Endothelial cell of umbilical vein (primary cell): ENCODE results near the gene CDKN1C. TPM values are rescaled to one million over a fixed set of nuclear protein-coding genes. Genes with fewer than 3 reads are reported as not detected.

Experiments used
- BruUV-seq: library from RNA; stranded (reverse); fragments of 400-500 nt; replicated peaks from 2 replicates; lab custom pipeline; 2021; lab: Mats Ljungman, UMichigan
- CTCF ChIA-PET: fragments of 300-600, 350-600 bp; sonication (Branson Sonifier 250); formaldehyde crosslinking; loops from one replicate; lab custom pipeline; 2021; ENCODE audit warnings: antibody characterized with exemption, inconsistent platforms; lab: Charles Lee
- POLR2A ChIA-PET: fragments of 300-600, 350-600 bp; sonication (Branson Sonifier 250); formaldehyde crosslinking; loops from one replicate; lab custom pipeline; 2021; ENCODE audit warnings: antibody characterized with exemption, inconsistent platforms; lab: Charles Lee
- DNase-seq: peaks from one replicate; pipeline ENCODE4 v3.0.0-alpha.2; 2011; ENCODE audit warnings: low read depth, low spot score
- FAIRE-seq: peaks from 2 replicates; lab custom pipeline; 2011; peaks lifted over from hg19 to GRCh38; lab: Jason Lieb, UNC
- H2AFZ ChIP-seq: 2 replicates; pipeline ENCODE4 v1.6.0; 2012; ENCODE audit warnings: low read depth, low read length, control low read depth, inconsistent platforms
- H3K27ac ChIP-seq: 2 replicates; pipeline ENCODE4 v1.5.1; 2011; ENCODE audit warnings: low read depth, mild to moderate bottlenecking, control low read depth, low read length, moderate library complexity; ENCODE audit not compliant: insufficient read depth
- H3K27me3 ChIP-seq, 2 experiments: 2 replicates each; pipeline versions ENCODE4 v1.6.0 to v1.6.1; 2011; ENCODE audit warnings: low read length in 2 of 2, mixed read lengths in 1 of 2; ENCODE audit not compliant: control insufficient read depth in 2 of 2, insufficient read depth in 2 of 2
- H3K36me3 ChIP-seq, 2 experiments: 2 replicates in 1 of 2; 3 replicates in 1 of 2; pipeline ENCODE4 v1.5.1; 2011; ENCODE audit warnings: low read length in 2 of 2, mild to moderate bottlenecking in 1 of 2, moderate library complexity in 1 of 2; ENCODE audit not compliant: control insufficient read depth in 2 of 2, insufficient read depth in 2 of 2; ENCODE audit errors: extremely low read depth in 1 of 2
- H3K4me1 ChIP-seq: 3 replicates; pipeline ENCODE4 v1.5.1; 2011; ENCODE audit warnings: mild to moderate bottlenecking, low read length; ENCODE audit not compliant: control insufficient read depth, insufficient read depth; ENCODE audit errors: extremely low read depth
- H3K4me2 ChIP-seq: 2 replicates; pipeline ENCODE4 v1.6.1; 2011; ENCODE audit warnings: low read length, control low read depth, mixed read lengths; ENCODE audit not compliant: insufficient read depth
- H3K4me3 ChIP-seq, 3 experiments: fragments of 200-600 bp in 1 of 3; sonication (generic), shearing (Covaris generic) in 1 of 3; replicated peaks in 1 of 3; 2 replicates each; pipeline ENCODE4 v1.5.1; 2011 to 2016; ENCODE audit warnings: control low read depth in 3 of 3, low read length in 3 of 3, mild to moderate bottlenecking in 2 of 3, inconsistent platforms in 1 of 3, low read depth in 1 of 3, moderate library complexity in 1 of 3; ENCODE audit not compliant: insufficient read depth in 1 of 3
- H3K79me2 ChIP-seq: 2 replicates; pipeline ENCODE4 v1.6.0; 2012; ENCODE audit warnings: low read length, inconsistent platforms; ENCODE audit not compliant: control insufficient read depth, insufficient read depth
- H3K9ac ChIP-seq: replicated peaks from 2 replicates; pipeline ENCODE3; 2011; ENCODE audit warnings: low read length, control low read depth; ENCODE audit not compliant: insufficient read depth; ENCODE audit errors: extremely low read depth
- H3K9me1 ChIP-seq: replicated peaks from 3 replicates; pipeline ENCODE4 v1.6.0; 2011; ENCODE audit warnings: mild to moderate bottlenecking, low read length; ENCODE audit not compliant: control insufficient read depth, insufficient read depth; ENCODE audit errors: extremely low read depth
- H3K9me3 ChIP-seq: replicated peaks from 2 replicates; pipeline ENCODE4 v1.5.1; 2012; ENCODE audit warnings: low read length, inconsistent platforms; ENCODE audit not compliant: control insufficient read depth, insufficient read depth
- H4K20me1 ChIP-seq: replicated peaks from 2 replicates; pipeline ENCODE3; 2011; ENCODE audit warnings: mild to moderate bottlenecking, low read length; ENCODE audit not compliant: control insufficient read depth, insufficient read depth; ENCODE audit errors: extremely low read depth
- CTCF ChIP-seq, 2 donors: IDR thresholded peaks; 1 replicate in 1 of 2; 2 replicates in 1 of 2; pipeline ENCODE4 v1.5.1; 2011; ENCODE audit warnings: low read length in 2 of 2, mild to moderate bottlenecking in 2 of 2, moderate library complexity in 2 of 2, control low read depth in 1 of 2, inconsistent platforms in 1 of 2, low read depth in 1 of 2; ENCODE audit not compliant: insufficient read depth in 1 of 2; ENCODE audit errors: extremely low read depth in 1 of 2
- EZH2 ChIP-seq: IDR thresholded peaks from 2 replicates; pipeline ENCODE4 v1.6.1; 2012; ENCODE audit warnings: borderline replicate concordance, low read depth, mild to moderate bottlenecking, moderate library complexity, low read length, inconsistent platforms; ENCODE audit not compliant: severe bottlenecking
- FOS ChIP-seq: IDR thresholded peaks from 2 replicates; pipeline ENCODE4 v1.6.1; 2011; ENCODE audit warnings: mild to moderate bottlenecking, low read length, moderate library complexity, borderline replicate concordance; ENCODE audit not compliant: insufficient read depth
- GATA2 ChIP-seq: IDR thresholded peaks from 2 replicates; pipeline ENCODE4 v1.7.0; 2011; ENCODE audit warnings: low read depth, mild to moderate bottlenecking, moderate library complexity, mixed read lengths, low read length; ENCODE audit not compliant: insufficient read length, insufficient read depth
- JUN ChIP-seq: IDR thresholded peaks from 2 replicates; pipeline ENCODE4 v1.6.1; 2011; ENCODE audit warnings: borderline replicate concordance, low read depth; ENCODE audit not compliant: insufficient read length, insufficient read depth
- MAX ChIP-seq: IDR thresholded peaks from 2 replicates; pipeline ENCODE4 v1.6.1; 2011; ENCODE audit not compliant: insufficient read depth, insufficient read length
- MYC ChIP-seq: IDR thresholded peaks from one replicate; pipeline ENCODE4 v1.6.1; 2011; ENCODE audit warnings: mild to moderate bottlenecking, low read depth, low read length
- POLR2A ChIP-seq: IDR thresholded peaks from 2 replicates; pipeline ENCODE4 v1.6.1; 2012; ENCODE audit warnings: low read depth, mild to moderate bottlenecking, control low read depth, low read length
- POLR2AphosphoS5 ChIP-seq: IDR thresholded peaks from 2 replicates; pipeline ENCODE4 v1.6.1; 2012; ENCODE audit warnings: low read depth, mild to moderate bottlenecking, control low read depth, low read length, moderate library complexity; ENCODE audit not compliant: insufficient read depth
- dilution Hi-C: fragments of 300-500 bp; cut with MboI; formaldehyde crosslinking; loops from one replicate; pipeline ENCODE4 v1.15.0; 2019; ENCODE audit warnings: low sequenced_read_pairs; ENCODE audit not compliant: extremely low pct_ligation_motif_present
- intact Hi-C: fragments of 100-400 bp; cut with micrococcal nuclease; formaldehyde crosslinking; loops from one replicate; pipeline ENCODE4 v1.10.0; 2022
- polyA plus RNA-seq, 4 experiments: library from polyadenylated mRNA; depleted of rRNA in 3 of 4; stranded (reverse) in 3 of 4; unstranded in 1 of 4; fragments of >200 nt; gene quantifications; 2 replicates each; pipeline versions ENCODE4 v1.2.1 to v1.2.3, GENCODE V29; 2011 to 2012; ENCODE audit warnings: missing spikeins in 1 of 4
- total RNA-seq: library from RNA; stranded (reverse); gene quantifications from 2 replicates; pipeline ENCODE4 v1.2.3, GENCODE V29; 2021

The CDKN1C gene
- total and polyA plus RNA-seq, 2 donors (not counting 3 experiments of a cell fraction or from before 2014, with no cell fraction given): 4.1 to 9.0 TPM

GRCh38 chr11:2919837-2920236 lies 34.3 kb upstream of the CDKN1C start:
- no peaks in the 10 kb centered on the region for H3K27me3 ChIP-seq
- DNase-seq (no peak), FAIRE-seq (no peak)
- H3K4me1 ChIP-seq: no peaks in the 10 kb centered on the region
- dilution Hi-C loops: no loop called here
- H3K9me3 ChIP-seq: no peaks in the 10 kb centered on the region
- ChIA-PET CTCF (interaction anchor here (0.6 to 2.2 kb wide), 7 partner anchors 8 to 457 kb away, joined by 3 to 10 read pairs (median 3); partner anchors contain the start of gene PHLDA2), POLR2A (interaction anchor here (0.6 kb wide), 1 partner anchor 18 kb away, joined by 3 read pairs; a partner anchor contains a TSS)
- no peak overlapping the region for H3K27ac ChIP-seq
- TF ChIP-seq EZH2 (no peak), MAX (no peak), FOS (no peak), POLR2AphosphoS5 (no peak)
- H3K4me3 ChIP-seq: no peak overlapping the region
- BruUV-seq: no TSS peak
- no peak overlapping the region for H3K9ac ChIP-seq
- no peak overlapping the region for H2AFZ ChIP-seq
- H4K20me1 ChIP-seq: no peaks in the 10 kb centered on the region
- intact Hi-C loops: no loop called here
- H3K36me3 ChIP-seq: no peaks in the 10 kb centered on the region
- H3K79me2 ChIP-seq: no peaks in the 10 kb centered on the region
- no peak overlapping the region for H3K4me2 ChIP-seq
- H3K9me1 ChIP-seq: no peaks in the 10 kb centered on the region

GRCh38 chr11:2919188-2919587 lies 33.6 kb upstream of the CDKN1C start:
- H3K9me3 ChIP-seq: no peaks in the 10 kb centered on the region
- dilution Hi-C loops (no loop called here), intact Hi-C loops (no loop called here)
- no TSS peak for BruUV-seq
- ChIA-PET CTCF (interaction anchor here (0.6 to 2.2 kb wide), 5 partner anchors 25 to 456 kb away, joined by 3 to 10 read pairs (median 3); no protein-coding TSS in a partner anchor), POLR2A (no interaction called here)
- H2AFZ ChIP-seq: no peak overlapping the region
- TF ChIP-seq MAX (no peak), POLR2AphosphoS5 (no peak), GATA2 (no peak), POLR2A (no peak), MYC (no peak), JUN (no peak), FOS (no peak), CTCF (IDR thresholded peaks at IDR 0.05; ENCODE audit: extremely low read depth in 1 of 2, insufficient read depth in 1 of 2, low read depth in 1 of 2, low read length in 2 of 2) (no peak), EZH2 (no peak)
- no peak overlapping the region for H3K27ac ChIP-seq
- no peak overlapping the region for H3K4me3 ChIP-seq
- no peaks in the 10 kb centered on the region for H3K4me1 ChIP-seq
- H3K79me2 ChIP-seq: no peaks in the 10 kb centered on the region
- no peaks in the 10 kb centered on the region for H3K36me3 ChIP-seq
- H3K9ac ChIP-seq: no peak overlapping the region
- no peaks in the 10 kb centered on the region for H3K27me3 ChIP-seq
- DNase-seq (no peak), FAIRE-seq (no peak)
- no peaks in the 10 kb centered on the region for H3K9me1 ChIP-seq
- no peaks in the 10 kb centered on the region for H4K20me1 ChIP-seq
- H3K4me2 ChIP-seq: no peak overlapping the region
